Thoracic aorta (tissue), 2 donors: ENCODE measurements around the gene UNC119. TPM values are rescaled to one million over a fixed set of nuclear protein-coding genes. Genes with fewer than 3 reads are reported as not detected.

Experiments used
- ATAC-seq: fragments of 150-250 bp; one replicate; pipeline ENCODE4 v1.8.0; 2017; ENCODE audit warnings: low read depth; ENCODE audit not compliant: insufficient number of reproducible peaks, low FRiP score
- DNase-seq: peaks from one replicate; pipeline ENCODE4 v3.0.0-alpha.2; 2020; ENCODE audit warnings: low spot score
- H3K27ac ChIP-seq, 2 donors: fragments of 200-600 bp; sonication (generic); 1 replicate in 1 of 2; 2 replicates in 1 of 2; pipeline ENCODE4 v1.5.1; 2016; ENCODE audit warnings: mild to moderate bottlenecking in 2 of 2, moderate library complexity in 2 of 2
- H3K27me3 ChIP-seq: fragments of 200-600 bp; sonication (generic); replicated peaks from 2 replicates; pipeline ENCODE4 v1.6.0; 2016; ENCODE audit warnings: mild to moderate bottlenecking; ENCODE audit not compliant: insufficient read depth
- H3K36me3 ChIP-seq: fragments of 200-600 bp; sonication (generic); one replicate; pipeline ENCODE4 v1.5.1; 2016
- H3K4me1 ChIP-seq, 2 donors: fragments of 200-600 bp; sonication (generic); 1 replicate in 1 of 2; 2 replicates in 1 of 2; pipeline versions ENCODE4 v1.5.1 to v1.6.0; 2016; ENCODE audit warnings: low read depth in 2 of 2, mild to moderate bottlenecking in 1 of 2; ENCODE audit not compliant: control insufficient read depth in 1 of 2
- H3K4me3 ChIP-seq: fragments of 200-600 bp; sonication (generic); 2 replicates; pipeline ENCODE4 v1.5.1; 2016; ENCODE audit warnings: mild to moderate bottlenecking
- H3K9me3 ChIP-seq: fragments of 200-600 bp; sonication (generic); 2 replicates; pipeline ENCODE4 v1.5.1; 2016
- CTCF ChIP-seq: fragments of 200-600 bp; sonication (generic); IDR thresholded peaks from one replicate; pipeline ENCODE4 v1.5.1; 2019; ENCODE audit warnings: antibody characterized with exemption
- total RNA-seq, 2 donors: library from RNA; depleted of rRNA; stranded (reverse); fragments of >200 nt; gene quantifications; one replicate each; pipeline versions ENCODE4 v1.1.0 to v1.2.3, GENCODE V29; 2016

Gene UNC119
- total RNA-seq, 2 donors from 2014 or later: 27.8 to 34.9 TPM

GRCh38 chr17:28563475-28563874 lies 11.1 kb upstream of the UNC119 start:
- peaks cover 34% of the 10 kb centered on the region for H3K36me3 ChIP-seq
- no peak overlapping the region for H3K4me3 ChIP-seq
- H3K9me3 ChIP-seq: no peaks in the 10 kb centered on the region
- no peak for DNase-seq
- no peaks in the 10 kb centered on the region for H3K27me3 ChIP-seq
- no peaks in the 10 kb centered on the region for H3K4me1 ChIP-seq
- H3K27ac ChIP-seq: no peak overlapping the region
- ATAC-seq: no peak
- no peak for TF ChIP-seq CTCF

DNA sequence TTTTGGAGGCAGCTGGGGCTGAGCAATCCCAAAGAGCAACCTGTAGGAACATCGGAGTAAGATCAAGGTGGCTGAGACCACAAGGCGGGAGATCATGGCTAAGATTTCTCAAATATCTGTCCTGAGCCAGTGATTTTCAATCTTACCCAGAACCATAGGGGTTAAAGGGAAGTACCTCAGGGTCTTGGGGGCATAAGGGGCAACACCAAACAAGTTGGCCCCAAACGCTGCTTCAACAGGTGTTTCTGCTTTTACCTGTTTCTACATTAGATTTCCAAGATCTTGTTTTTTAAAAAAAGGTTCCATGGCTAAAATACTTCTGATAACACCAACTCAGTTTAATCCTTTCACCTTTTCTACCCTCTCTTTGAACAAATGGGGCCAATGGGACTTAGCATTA lies 2.6 kb upstream of the UNC119 start:
- TF ChIP-seq CTCF: no peak
- DNase-seq (no peak), ATAC-seq (no peak)
- no peak overlapping the region for H3K27ac ChIP-seq
- no peaks in the 10 kb centered on the region for H3K9me3 ChIP-seq
- no peak overlapping the region for H3K4me3 ChIP-seq
- H3K36me3 ChIP-seq: peaks cover 53% of the 10 kb centered on the region
- H3K4me1 ChIP-seq: peaks cover 14 to 25% of the 10 kb centered on the region in 2 donors
- H3K27me3 ChIP-seq: no peaks in the 10 kb centered on the region

GRCh38 chr17:28554565-28554964 lies 2.1 kb upstream of the UNC119 start:
- no peaks in the 10 kb centered on the region for H3K9me3 ChIP-seq
- peaks cover 51% of the 10 kb centered on the region for H3K36me3 ChIP-seq
- H3K27ac ChIP-seq: no peak overlapping the region
- no peak overlapping the region for H3K4me3 ChIP-seq
- DNase-seq (no peak), ATAC-seq (no peak)
- H3K4me1 ChIP-seq: peaks cover 14 to 29% of the 10 kb centered on the region in 2 donors
- H3K27me3 ChIP-seq: no peaks in the 10 kb centered on the region
- no peak for TF ChIP-seq CTCF

- DNase-seq: no peak
- H3K4me1 ChIP-seq: peaks cover 14 to 30% of the 10 kb centered on the region in 2 donors
- TF ChIP-seq CTCF: no peak
- H3K4me3 ChIP-seq: peak overlapping the region; percentile 92
- H3K27ac ChIP-seq: no peak overlapping the region
- H3K36me3 ChIP-seq: peaks cover 42% of the 10 kb centered on the region
- H3K9me3 ChIP-seq: no peaks in the 10 kb centered on the region
- H3K27me3 ChIP-seq: no peaks in the 10 kb centered on the region
- ATAC-seq: no peak
Measured at GRCh38 chr17:28553000-28553505, 629 bp upstream of the UNC119 start.

- Histone ChIP-seq H3K27ac (peak overlapping the region in 1 of 2 donors; percentile 59), H3K27me3 (no peaks in the 10 kb centered on the region), H3K9me3 (no peaks in the 10 kb centered on the region), H3K4me1 (peaks cover 14 to 30% of the 10 kb centered on the region in 2 donors), H3K36me3 (peaks cover 28% of the 10 kb centered on the region), H3K4me3 (peak overlapping the region; percentile 92)
- ATAC-seq: no peak
- DNase-seq: no peak
- no peak for TF ChIP-seq CTCF
Measured at GRCh38 chr17:28551421-28552175, 826 bp downstream of the UNC119 start.
